Activated CD8-positive, alpha-beta T cell treated with anti-CD3 and anti-CD28 coated beads for 36 hours (primary cell): Measurements from ENCODE around the gene MED14. TPM values are rescaled to one million over a fixed set of nuclear protein-coding genes. Genes with fewer than 3 reads are reported as not detected.

ENCODE experiments used
- ATAC-seq: fragments of 200-7000 bp; cut with Tn5 transposase; one replicate; pipeline ENCODE4 v1.10.0; 2021; ENCODE audit warnings: mild to moderate bottlenecking, moderate library complexity
- CTCF ChIA-PET: fragments of 350-600 bp; sonication (Branson Sonifier 250); formaldehyde crosslinking; loops from one replicate; lab custom pipeline; 2021; ENCODE audit warnings: antibody characterized with exemption; lab: Charles Lee
- POLR2A ChIA-PET: fragments of 350-600 bp; sonication (Branson Sonifier 250); formaldehyde crosslinking; loops from one replicate; lab custom pipeline; 2021; ENCODE audit warnings: antibody characterized with exemption; lab: Charles Lee
- DNase-seq: peaks from one replicate; pipeline ENCODE4 v3.0.0-alpha.2; 2020
- H3K27ac Mint-ChIP-seq: one replicate; pipeline ENCODE4 v1.8.0; 2021; ENCODE audit warnings: mild to moderate bottlenecking, mixed read lengths
- H3K27me3 Mint-ChIP-seq: one replicate; pipeline ENCODE4 v1.8.0; 2021; ENCODE audit warnings: mixed read lengths
- H3K36me3 Mint-ChIP-seq: one replicate; pipeline ENCODE4 v1.8.0; 2021; ENCODE audit warnings: low read depth, mixed read lengths
- H3K4me1 Mint-ChIP-seq: one replicate; pipeline ENCODE4 v1.8.0; 2021; ENCODE audit warnings: low read depth, mixed read lengths
- H3K4me3 Mint-ChIP-seq: one replicate; pipeline ENCODE4 v1.8.0; 2021; ENCODE audit warnings: mild to moderate bottlenecking, moderate library complexity, mixed read lengths
- H3K9me3 Mint-ChIP-seq: one replicate; pipeline ENCODE4 v1.8.0; 2021; ENCODE audit warnings: mixed read lengths
- CTCF ChIP-seq: fragments of 200-600 bp; IDR thresholded peaks from one replicate; pipeline ENCODE4 v1.8.0; 2022; ENCODE audit warnings: antibody characterized with exemption, mild to moderate bottlenecking
- intact Hi-C: fragments of 100-400 bp; cut with micrococcal nuclease; formaldehyde crosslinking; loops from one replicate; pipeline ENCODE4 v1.10.0; 2022
- total RNA-seq, 2 experiments: library from RNA; stranded (reverse); gene quantifications; one replicate each; pipeline ENCODE4 v1.2.3, GENCODE V29; 2021

Gene MED14
- total RNA-seq, 2 experiments from 2014 or later: 37.1 to 39.9 TPM

GRCh38 chrX:40646489-40647306 lies 88.6 kb downstream of the MED14 start:
- Mint-ChIP-seq H3K36me3 (peaks cover 25% of the 10 kb centered on the region), H3K4me1 (peaks cover 22% of the 10 kb centered on the region), H3K9me3 (no peaks in the 10 kb centered on the region), H3K27ac (peak overlapping the region; percentile 97), H3K4me3 (peak overlapping the region; percentile 98), H3K27me3 (no peaks in the 10 kb centered on the region)
- ATAC-seq (peak; percentile 28), DNase-seq (peak; percentile 42)
- intact Hi-C loops: loop anchor here (5.0 to 10.0 kb wide), 2 partner anchors 62 to 104 kb away; partner anchors contain the start of gene ATP6AP2
- ChIA-PET POLR2A (no interaction called here), CTCF (interaction anchor here (0.7 kb wide), 1 partner anchor 147 kb away, joined by 3 read pairs; no protein-coding TSS in a partner anchor)
- no peak for TF ChIP-seq CTCF

- no peaks in the 10 kb centered on the region for H3K9me3 Mint-ChIP-seq
- CTCF ChIA-PET: no interaction called here
- TF ChIP-seq CTCF: no peak
These were observed 90.5 kb downstream of the MED14 start for GRCh38 chrX:40644821-40645358.

GRCh38 chrX:40644176-40644575 lies 91.2 kb downstream of the MED14 start:
- H3K4me1 Mint-ChIP-seq: peaks cover 29% of the 10 kb centered on the region
- H3K36me3 Mint-ChIP-seq: peaks cover 23% of the 10 kb centered on the region
- POLR2A ChIA-PET: no interaction called here
- peak overlapping the region; percentile 77 for H3K4me3 Mint-ChIP-seq
- no peak for TF ChIP-seq CTCF
- CTCF ChIA-PET: interaction anchor here (0.8 to 1.7 kb wide), 2 partner anchors 99 to 150 kb away, joined by 3 to 6 read pairs; no protein-coding TSS in a partner anchor
- H3K27ac Mint-ChIP-seq: peak overlapping the region; percentile 77
- DNase-seq (no peak), ATAC-seq (no peak)
- intact Hi-C loops: loop anchor here (10.0 kb wide), 1 partner anchor 59 kb away; the partner anchor contains the start of gene ATP6AP2
- H3K9me3 Mint-ChIP-seq: no peaks in the 10 kb centered on the region
- no peaks in the 10 kb centered on the region for H3K27me3 Mint-ChIP-seq

More at GRCh38 chrX:40644821-40645358, 90.5 kb downstream of the MED14 start:
- Mint-ChIP-seq H3K36me3 (peaks cover 23% of the 10 kb centered on the region), H3K27ac (peak overlapping the region; percentile 90), H3K4me3 (peak overlapping the region; percentile 77), H3K27me3 (no peaks in the 10 kb centered on the region), H3K4me1 (peaks cover 23% of the 10 kb centered on the region)
- POLR2A ChIA-PET: no interaction called here
- intact Hi-C loops: loop anchor here (5.0 to 10.0 kb wide), 2 partner anchors 60 to 103 kb away; partner anchors contain the start of gene ATP6AP2
- DNase-seq (peak; percentile 62), ATAC-seq (peak; percentile 54)

- Mint-ChIP-seq H3K36me3 (peaks cover 23% of the 10 kb centered on the region), H3K27me3 (no peaks in the 10 kb centered on the region), H3K9me3 (no peaks in the 10 kb centered on the region), H3K27ac (no peak overlapping the region), H3K4me3 (no peak overlapping the region), H3K4me1 (peaks cover 38% of the 10 kb centered on the region)
- DNase-seq (no peak), ATAC-seq (no peak)
- intact Hi-C loops: no loop called here
- ChIA-PET CTCF (interaction anchor here (1.4 to 1.7 kb wide), 2 partner anchors 94 to 157 kb away, joined by 4 to 6 read pairs; no protein-coding TSS in a partner anchor), POLR2A (interaction anchor here (0.6 kb wide), 1 partner anchor 99 kb away, joined by 3 read pairs; no protein-coding TSS in a partner anchor)
- no peak for TF ChIP-seq CTCF
These were observed 97.7 kb downstream of the MED14 start for GRCh38 chrX:40637687-40638086.
